ENCODE results near the gene HDAC5. TPM values are rescaled to one million over a fixed set of nuclear protein-coding genes. Genes with fewer than 3 reads are reported as not detected.
"Not testable (repeated sequence)": the region's sequence is repeated elsewhere in the genome, so short reads cannot be mapped to it uniquely, and the experiment has no call there.

Gene HDAC5
- total RNA-seq, 1 experiment from 2014 or later = 298 TPM

DNA sequence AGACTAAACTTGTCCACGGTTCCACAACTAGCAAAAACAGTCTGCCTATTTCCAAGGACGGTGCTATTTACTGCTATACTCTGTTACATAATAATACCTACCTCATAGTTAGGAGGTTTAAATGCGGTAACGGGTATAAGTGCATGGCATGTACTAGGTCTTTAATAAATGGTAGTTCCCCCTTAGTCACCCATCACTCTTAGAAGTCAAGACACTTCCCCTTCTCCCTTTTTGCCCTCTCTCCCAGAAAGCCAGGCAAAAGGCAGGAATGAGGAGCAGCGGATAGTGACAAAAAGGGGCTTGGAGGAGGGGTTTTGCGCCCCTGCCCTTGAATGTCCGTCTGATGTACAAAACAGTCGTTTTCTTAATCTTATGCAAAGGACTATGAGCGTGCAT is 55.9 kb downstream of the HDAC5 start:
- Histone ChIP-seq H3K27ac (no peak overlapping the region), H3K9me3 (replicated peaks) (no peaks in the 10 kb centered on the region)
- no peak for DNase-seq (ENCODE audit: low read depth in 1 of 2, low spot score in 2 of 2)

DNA sequence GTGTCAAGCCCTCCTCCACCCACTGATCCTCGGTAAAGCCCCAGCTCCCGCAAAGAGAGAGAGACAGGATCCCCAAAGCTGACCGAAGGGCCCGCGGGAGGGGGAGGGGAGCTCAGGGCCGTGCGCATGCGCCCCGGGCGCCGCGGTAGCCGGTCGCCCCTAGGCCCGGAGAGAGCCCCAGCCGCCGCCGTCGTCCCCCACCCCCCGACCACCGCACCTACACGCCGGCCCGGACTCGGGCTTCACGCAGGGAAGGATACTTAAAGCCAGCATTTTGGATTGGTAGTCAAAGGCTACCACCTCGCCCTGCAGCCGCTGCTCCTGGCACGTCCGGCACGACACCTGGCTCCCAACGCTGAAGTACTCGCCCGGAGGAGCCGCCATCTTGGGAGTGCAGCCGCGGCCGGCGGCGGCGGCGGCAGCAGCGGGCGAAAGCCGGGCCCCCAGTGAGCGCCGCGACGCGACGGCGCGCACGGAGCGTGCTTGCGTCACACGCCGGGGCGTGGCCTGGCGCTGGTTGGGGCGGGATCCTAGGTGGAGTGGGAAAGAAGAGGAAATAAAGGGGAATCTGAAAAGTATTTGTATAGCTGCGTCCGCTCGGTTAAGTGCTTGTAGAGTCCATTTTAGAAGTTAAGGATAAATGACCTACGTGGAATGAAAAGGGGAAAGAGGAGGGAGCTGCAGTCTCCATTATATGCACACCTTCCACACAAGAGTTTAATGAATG is 57.1 kb downstream of the HDAC5 start, which contains the start of gene LSM12:
LSM12 (minus strand) TSS at position 468 of the 727 bp plus-strand sequence; CDS start at position 384, 84 bp downstream.
- peak within 1 kb of the TSS; percentile 89 for H3K27ac ChIP-seq
- no peaks in the 10 kb centered on the region for H3K9me3 ChIP-seq (replicated peaks)
- H3K36me3 ChIP-seq = peaks cover 38% of the 10 kb centered on the region
- H3K4me3 ChIP-seq = peak within 1 kb of the TSS; percentile 81
- DNase-seq (ENCODE audit: low read depth in 1 of 2, low spot score in 2 of 2) = peak; percentile 96
- H3K4me1 ChIP-seq (replicated peaks) = peaks cover 24% of the 10 kb centered on the region
- H3K27me3 ChIP-seq (replicated peaks) = no peaks in the 10 kb centered on the region

More for the DNA sequence above, 55.9 kb downstream of the HDAC5 start:
- H3K27me3 ChIP-seq (replicated peaks) = no peaks in the 10 kb centered on the region
- no peak overlapping the region for H3K4me3 ChIP-seq
- H3K36me3 ChIP-seq = peaks cover 26% of the 10 kb centered on the region
- H3K4me1 ChIP-seq (replicated peaks) = peaks cover 32% of the 10 kb centered on the region

- no peaks in the 10 kb centered on the region for H3K27me3 ChIP-seq (replicated peaks)
- H3K36me3 ChIP-seq = peaks cover 44% of the 10 kb centered on the region
- no peak for DNase-seq (ENCODE audit: low read depth in 1 of 2, low spot score in 2 of 2)
- peak overlapping the region; percentile 81 for H3K4me3 ChIP-seq
- peak overlapping the region; percentile 89 for H3K27ac ChIP-seq
- no peaks in the 10 kb centered on the region for H3K9me3 ChIP-seq (replicated peaks)
- H3K4me1 ChIP-seq (replicated peaks) = peaks cover 18% of the 10 kb centered on the region
Measured at GRCh38 chr17:44065668-44066203, 57.7 kb downstream of the HDAC5 start.

DNA sequence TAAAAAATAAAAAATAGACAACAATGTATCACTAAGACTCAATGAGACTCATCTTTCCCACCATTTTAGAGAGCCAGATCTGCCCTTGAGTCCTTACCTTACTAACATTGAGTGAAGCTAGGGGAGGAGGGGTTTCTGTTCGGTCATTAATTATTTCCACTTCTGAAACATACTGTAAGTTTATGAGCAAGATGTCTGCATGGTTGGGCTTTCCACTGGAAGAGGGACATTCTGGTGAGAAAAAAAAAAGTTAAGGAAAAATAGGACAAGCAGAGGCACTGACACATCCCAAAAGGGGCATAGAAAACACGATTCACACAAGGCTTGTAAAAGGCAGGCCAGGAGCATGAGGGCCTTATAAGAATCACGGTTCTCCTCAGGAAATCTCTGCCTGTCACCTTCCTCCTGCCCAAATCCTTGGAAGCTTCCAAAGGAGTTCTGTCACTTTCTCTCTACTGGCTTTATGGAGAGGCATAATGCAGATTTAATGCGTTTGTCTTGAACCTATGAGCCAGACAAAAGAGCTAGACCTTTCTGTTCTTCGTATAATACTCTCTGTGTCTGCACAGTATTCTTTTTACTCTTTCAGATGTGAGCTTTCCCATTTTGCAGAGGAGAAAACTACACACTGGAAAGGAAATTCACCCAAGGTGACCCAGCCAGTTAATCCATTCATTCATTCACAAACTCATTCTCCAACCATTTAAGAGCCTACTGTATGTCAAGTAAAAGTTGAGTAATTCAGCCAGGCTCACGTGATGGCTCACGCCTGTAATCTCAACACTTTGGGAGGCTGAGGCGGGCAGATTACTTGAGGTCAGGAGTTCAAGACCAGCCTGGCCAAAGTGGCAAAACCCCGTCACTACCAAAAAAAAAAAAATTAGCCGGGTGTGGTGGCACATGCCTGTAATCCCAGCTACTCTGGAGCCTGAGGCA is 59.5 kb downstream of the HDAC5 start:
- no peak overlapping the region for H3K4me3 ChIP-seq
- H3K4me1 ChIP-seq (replicated peaks) = peaks cover 11% of the 10 kb centered on the region
- H3K9me3 ChIP-seq (replicated peaks) = no peaks in the 10 kb centered on the region
- no peaks in the 10 kb centered on the region for H3K27me3 ChIP-seq (replicated peaks)
- H3K27ac ChIP-seq = no peak overlapping the region
- no peak for DNase-seq (ENCODE audit: low read depth in 1 of 2, low spot score in 2 of 2)
- peaks cover 62% of the 10 kb centered on the region for H3K36me3 ChIP-seq

DNA sequence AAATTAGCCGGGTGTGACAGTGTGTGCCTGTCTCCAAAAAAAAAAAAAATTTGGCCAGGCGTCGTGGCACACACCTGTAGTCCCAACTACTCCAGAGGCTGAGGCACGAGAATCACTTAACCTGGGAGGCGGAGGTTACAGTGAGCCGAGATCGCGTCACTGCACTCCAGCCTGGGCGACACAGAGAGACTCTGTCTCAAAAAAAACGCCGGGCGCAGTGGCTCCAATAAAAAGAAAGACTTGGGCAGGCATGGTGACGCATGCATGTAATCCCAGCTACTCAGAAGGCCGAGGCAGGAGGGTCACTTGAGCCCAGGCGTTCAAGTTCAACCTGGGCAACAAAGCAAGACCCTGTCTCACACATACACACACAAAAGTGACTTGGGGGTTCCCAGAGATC is 60.6 kb downstream of the HDAC5 start:
- no peak overlapping the region for H3K4me3 ChIP-seq
- DNase-seq (ENCODE audit: low read depth in 1 of 2, low spot score in 2 of 2) = no peak
- no peaks in the 10 kb centered on the region for H3K9me3 ChIP-seq (replicated peaks)
- H3K4me1 ChIP-seq (replicated peaks) = peaks cover 11% of the 10 kb centered on the region
- no peak overlapping the region for H3K27ac ChIP-seq
- H3K36me3 ChIP-seq = peaks cover 71% of the 10 kb centered on the region
- no peaks in the 10 kb centered on the region for H3K27me3 ChIP-seq (replicated peaks)

- no peaks in the 10 kb centered on the region for H3K27me3 ChIP-seq (replicated peaks)
- peaks cover 85% of the 10 kb centered on the region for H3K36me3 ChIP-seq
- no peak for DNase-seq (ENCODE audit: low read depth in 1 of 2, low spot score in 2 of 2)
- H3K4me3 ChIP-seq = no peak overlapping the region
- H3K9me3 ChIP-seq (replicated peaks) = no peaks in the 10 kb centered on the region
- peaks cover 4% of the 10 kb centered on the region; the same call in 1 of the 2 replicates for H3K4me1 ChIP-seq (replicated peaks)
- no peak overlapping the region for H3K27ac ChIP-seq
Measured at GRCh38 chr17:44061446-44061845, 62.0 kb downstream of the HDAC5 start.

DNA sequence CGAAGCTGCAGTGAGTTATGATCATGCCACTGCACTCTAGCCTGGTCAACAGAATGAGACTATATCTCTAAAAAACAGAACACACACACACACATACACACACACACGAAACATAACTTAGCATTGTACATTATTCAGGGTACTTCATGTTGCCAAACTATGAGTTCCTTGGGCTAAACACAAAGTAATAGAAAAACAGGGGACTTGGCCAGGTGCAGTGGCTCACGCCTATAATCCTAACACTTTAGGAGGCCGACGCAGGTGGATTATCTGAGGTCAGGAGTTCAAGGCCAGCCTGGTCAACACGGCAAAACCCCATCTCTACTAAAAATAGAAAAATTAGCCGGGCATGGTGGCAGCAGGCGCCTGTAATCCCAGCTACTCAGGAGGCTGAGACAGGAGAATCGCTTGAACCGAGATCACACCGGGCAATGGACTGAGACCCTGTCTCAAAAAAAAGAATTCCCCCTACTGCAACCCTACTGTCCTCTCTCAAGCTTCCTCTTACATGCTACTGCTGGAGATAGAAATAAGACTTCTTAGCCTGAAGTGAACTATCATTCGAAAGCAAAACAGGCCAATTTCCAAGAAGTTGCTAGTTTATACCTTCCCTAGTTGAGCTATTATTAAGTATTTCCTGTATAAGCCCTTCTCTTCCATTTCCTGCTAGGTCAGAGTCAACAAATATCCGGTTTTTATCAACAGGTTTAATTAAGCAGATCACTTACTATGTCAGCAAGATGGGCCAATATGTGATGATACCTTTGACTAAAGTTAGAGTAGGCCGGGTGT is 64.1 kb downstream of the HDAC5 start:
- Histone ChIP-seq H3K4me3 (no peak overlapping the region), H3K27ac (no peak overlapping the region), H3K27me3 (replicated peaks) (no peaks in the 10 kb centered on the region), H3K9me3 (replicated peaks) (no peaks in the 10 kb centered on the region), H3K4me1 (replicated peaks) (no peaks in the 10 kb centered on the region), H3K36me3 (peaks cover 95% of the 10 kb centered on the region)
- no peak for DNase-seq (ENCODE audit: low read depth in 1 of 2, low spot score in 2 of 2)

DNA sequence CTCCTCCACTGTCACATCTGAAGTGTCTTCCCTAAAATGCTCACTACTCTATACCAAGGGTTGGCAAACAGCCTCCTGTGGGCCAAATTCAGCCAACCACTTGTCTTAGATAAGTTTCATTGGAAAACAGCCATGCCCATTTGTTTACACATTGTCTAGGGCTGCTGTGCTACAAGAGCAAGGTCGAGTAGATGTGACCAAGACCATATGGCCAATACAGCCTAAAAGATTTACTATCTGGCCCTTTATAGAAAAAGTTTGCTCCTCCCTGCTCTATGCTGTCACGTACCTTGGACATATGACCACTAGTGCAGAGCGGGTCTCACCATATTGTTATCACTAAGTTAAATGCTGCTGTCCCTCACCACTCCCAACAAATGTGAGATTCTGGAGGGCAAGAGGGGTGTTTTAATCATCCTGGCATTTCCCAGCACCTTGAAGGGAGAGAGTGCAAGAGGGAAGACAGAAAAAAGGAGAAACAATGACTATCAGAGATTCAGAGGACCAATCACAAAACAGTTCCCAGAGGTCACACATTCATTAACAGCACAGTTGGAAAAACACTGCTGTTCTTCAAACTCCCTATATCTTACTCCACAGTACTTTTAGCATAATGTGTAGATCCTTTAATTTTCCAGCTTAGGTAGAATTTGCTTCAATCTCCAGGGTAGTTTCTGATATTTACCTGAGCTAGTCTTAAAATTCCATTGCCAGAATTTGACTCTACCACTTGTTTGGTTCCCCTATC is 70.1 kb downstream of the HDAC5 start:
- H3K9me3 ChIP-seq (replicated peaks) = no peaks in the 10 kb centered on the region
- H3K27ac ChIP-seq = no peak overlapping the region
- H3K4me1 ChIP-seq (replicated peaks) = no peaks in the 10 kb centered on the region
- no peak overlapping the region for H3K4me3 ChIP-seq
- H3K36me3 ChIP-seq = peaks cover 94% of the 10 kb centered on the region
- DNase-seq (ENCODE audit: low read depth in 1 of 2, low spot score in 2 of 2) = no peak
- no peaks in the 10 kb centered on the region; the same call in 1 of the 2 replicates for H3K27me3 ChIP-seq (replicated peaks)

- Histone ChIP-seq H3K27me3 (replicated peaks) (no peaks in the 10 kb centered on the region; the same call in 1 of the 2 replicates), H3K36me3 (peaks cover 92% of the 10 kb centered on the region), H3K27ac (no peak overlapping the region), H3K4me3 (no peak overlapping the region), H3K4me1 (replicated peaks) (peaks cover 5% of the 10 kb centered on the region), H3K9me3 (replicated peaks) (no peaks in the 10 kb centered on the region)
- DNase-seq (ENCODE audit: low read depth in 1 of 2, low spot score in 2 of 2) = no peak
Measured at GRCh38 chr17:44049294-44050060, 74.0 kb downstream of the HDAC5 start.

DNA sequence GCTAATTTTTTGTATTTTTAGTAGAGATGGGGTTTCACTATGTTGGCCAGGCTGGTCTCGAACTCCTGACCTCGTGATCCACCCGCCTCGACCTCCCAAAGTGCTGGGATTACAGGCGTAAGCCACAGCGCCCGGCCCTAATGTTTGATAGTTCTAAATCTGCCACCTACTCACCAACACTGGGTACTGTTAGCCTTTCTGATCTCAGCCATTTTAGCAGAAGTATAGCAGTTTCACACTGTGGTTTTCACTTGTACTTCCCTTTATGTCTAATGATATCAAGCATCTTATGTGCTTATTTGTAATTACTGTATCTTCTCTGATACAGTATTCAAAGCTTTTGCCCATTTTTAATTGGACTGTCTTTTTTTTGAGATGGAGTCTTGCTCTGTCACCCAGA is 76.5 kb downstream of the HDAC5 start:
- Histone ChIP-seq H3K4me1 (replicated peaks) (peaks cover 22% of the 10 kb centered on the region), H3K36me3 (peaks cover 86% of the 10 kb centered on the region)
- DNase-seq (ENCODE audit: low read depth in 1 of 2, low spot score in 2 of 2); H3K27me3 ChIP-seq (replicated peaks); H3K27ac ChIP-seq; H3K9me3 ChIP-seq (replicated peaks); H3K4me3 ChIP-seq: not testable (repeated sequence)

DNA sequence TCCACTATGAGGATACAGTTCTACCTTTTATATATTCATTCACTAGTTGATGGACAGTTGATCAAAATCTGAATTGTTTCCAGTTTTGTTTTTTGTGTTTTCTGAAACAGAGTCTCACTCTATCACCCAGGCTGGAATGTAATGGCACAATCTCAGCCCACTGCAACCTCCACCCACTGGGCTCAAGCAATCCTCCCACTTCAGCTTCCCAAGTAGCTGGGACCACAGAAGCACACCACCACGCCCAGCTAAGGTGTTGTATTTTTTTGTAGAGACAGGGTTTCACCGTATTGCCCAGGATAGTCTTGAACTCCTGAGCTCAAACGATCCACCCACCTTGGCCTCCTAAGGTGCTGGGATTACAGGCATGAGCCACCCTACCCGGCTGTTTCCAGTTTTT is 78.0 kb downstream of the HDAC5 start:
- DNase-seq (ENCODE audit: low read depth in 1 of 2, low spot score in 2 of 2) = no peak
- H3K36me3 ChIP-seq = peaks cover 80% of the 10 kb centered on the region
- H3K9me3 ChIP-seq (replicated peaks) = no peaks in the 10 kb centered on the region
- no peak overlapping the region for H3K27ac ChIP-seq
- no peak overlapping the region for H3K4me3 ChIP-seq
- H3K27me3 ChIP-seq (replicated peaks) = no peaks in the 10 kb centered on the region; the same call in 1 of the 2 replicates
- H3K4me1 ChIP-seq (replicated peaks) = peaks cover 22% of the 10 kb centered on the region

DNA sequence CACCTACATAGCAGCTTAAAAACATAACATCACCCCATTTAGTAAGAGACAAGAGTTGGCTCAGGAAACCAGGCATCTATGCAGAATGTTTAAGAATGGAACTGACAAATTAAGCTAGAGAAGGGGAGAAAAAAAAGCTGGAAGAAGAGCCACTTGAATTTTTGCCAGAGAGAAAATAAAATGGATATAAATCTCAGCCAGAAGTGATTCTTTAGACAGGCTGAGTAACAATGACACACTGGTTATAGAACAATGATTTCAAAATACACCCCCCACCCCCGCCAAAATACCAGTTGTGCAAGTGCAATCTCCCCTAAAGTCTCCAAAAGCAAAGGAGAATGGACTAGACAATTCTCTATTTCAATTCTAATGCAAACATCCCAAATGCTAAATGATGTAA is 79.4 kb downstream of the HDAC5 start:
- H3K27me3 ChIP-seq (replicated peaks) = no peaks in the 10 kb centered on the region; the same call in 1 of the 2 replicates
- H3K36me3 ChIP-seq = peaks cover 77% of the 10 kb centered on the region
- DNase-seq (ENCODE audit: low read depth in 1 of 2, low spot score in 2 of 2) = peak in 1 of 2 experiments; percentile 32
- no peaks in the 10 kb centered on the region for H3K9me3 ChIP-seq (replicated peaks)
- H3K4me1 ChIP-seq (replicated peaks) = peaks cover 25% of the 10 kb centered on the region
- no peak overlapping the region for H3K4me3 ChIP-seq
- H3K27ac ChIP-seq = peak overlapping the region; percentile 24; the same call in 1 of the 2 replicates
